IMR-90 (cell line): Measurements from ENCODE around the gene SCGB1C1. TPM values are rescaled to one million over a fixed set of nuclear protein-coding genes. Genes with fewer than 3 reads are reported as not detected.

Source experiments
- ATAC-seq: fragments of 200-7000 bp; cut with Tn5 transposase; 2 replicates; pipeline ENCODE4 v1.9.1; 2020; ENCODE audit warnings: low read depth, mild to moderate bottlenecking, moderate library complexity
- BruUV-seq: library from RNA; stranded (reverse); fragments of 400-500 nt; replicated peaks from 2 replicates; lab custom pipeline; 2021; lab: Mats Ljungman, UMichigan
- CTCF ChIA-PET: fragments of 300-600 bp; formaldehyde crosslinking; extraction: SDS; loops from one replicate; lab custom pipeline; 2021; ENCODE audit warnings: antibody characterized with exemption; lab: Yijun Ruan, JAX
- POLR2A ChIA-PET: fragments of 300-600 bp; sonication (Branson Sonifier 250); formaldehyde crosslinking; loops from one replicate; lab custom pipeline; 2022; ENCODE audit warnings: antibody characterized with exemption; ENCODE audit not compliant: unreplicated experiment; lab: Charles Lee
- DNase-seq: peaks from one replicate; pipeline ENCODE4 v3.0.0; 2013
- H2AFZ ChIP-seq: replicated peaks from 2 replicates; pipeline ENCODE3; 2013; ENCODE audit warnings: low read length, mild to moderate bottlenecking; ENCODE audit not compliant: poor library complexity
- H2AK5ac ChIP-seq: 2 replicates; pipeline ENCODE4 v1.6.1; 2013; ENCODE audit warnings: low read depth, low read length, inconsistent platforms
- H2AK9ac ChIP-seq: replicated peaks from 2 replicates; pipeline ENCODE3; 2013; ENCODE audit warnings: mild to moderate bottlenecking, low read depth, low read length, moderate library complexity; ENCODE audit not compliant: poor library complexity
- H2BK120ac ChIP-seq: 2 replicates; pipeline ENCODE4 v1.6.1; 2013; ENCODE audit warnings: low read depth, low read length, inconsistent platforms
- H2BK15ac ChIP-seq: 3 replicates; pipeline ENCODE4 v1.6.1; 2013; ENCODE audit warnings: low read depth, low read length, inconsistent platforms
- H2BK20ac ChIP-seq: 2 replicates; pipeline ENCODE4 v1.6.1; 2013; ENCODE audit warnings: low read depth, mild to moderate bottlenecking, inconsistent platforms, low read length, moderate library complexity
- H2BK5ac ChIP-seq: 2 replicates; pipeline ENCODE4 v1.6.1; 2013; ENCODE audit warnings: mild to moderate bottlenecking, low read depth, low read length, inconsistent platforms; ENCODE audit not compliant: poor library complexity, severe bottlenecking
- H3K14ac ChIP-seq: replicated peaks from 2 replicates; pipeline ENCODE4 v1.6.1; 2013; ENCODE audit warnings: low read depth, low read length, inconsistent platforms
- H3K18ac ChIP-seq: 2 replicates; pipeline ENCODE4 v1.6.1; 2013; ENCODE audit warnings: low read depth, low read length, control low read depth
- H3K23ac ChIP-seq: 2 replicates; pipeline ENCODE4 v1.6.1; 2013; ENCODE audit warnings: low read depth, low read length, inconsistent platforms
- H3K27ac ChIP-seq: 2 replicates; pipeline ENCODE4 v1.5.1; 2013; ENCODE audit warnings: mild to moderate bottlenecking, control low read depth, low read length; ENCODE audit not compliant: insufficient read depth
- H3K27me3 ChIP-seq: 2 replicates; pipeline ENCODE4 v1.6.1; 2013; ENCODE audit warnings: low read length; ENCODE audit not compliant: control insufficient read depth, insufficient read depth
- H3K36me3 ChIP-seq: 2 replicates; pipeline ENCODE4 v1.6.1; 2013; ENCODE audit warnings: low read length, mixed read lengths; ENCODE audit not compliant: control insufficient read depth, insufficient read depth
- H3K4ac ChIP-seq: 2 replicates; pipeline ENCODE4 v1.6.1; 2013; ENCODE audit warnings: low read depth, low read length, inconsistent platforms
- H3K4me1 ChIP-seq: 2 replicates; pipeline ENCODE4 v1.6.1; 2013; ENCODE audit warnings: low read length, mixed read lengths; ENCODE audit not compliant: control insufficient read depth, insufficient read depth
- H3K4me2 ChIP-seq: 2 replicates; pipeline ENCODE4 v1.6.1; 2013; ENCODE audit warnings: low read depth, mild to moderate bottlenecking, control low read depth, low read length, moderate library complexity
- H3K4me3 ChIP-seq: 2 replicates; pipeline ENCODE4 v1.5.1; 2013; ENCODE audit warnings: low read depth, mild to moderate bottlenecking, control low read depth, low read length, moderate library complexity; ENCODE audit not compliant: insufficient read depth
- H3K56ac ChIP-seq: 2 replicates; pipeline ENCODE4 v1.6.1; 2013; ENCODE audit warnings: low read length, inconsistent platforms; ENCODE audit not compliant: insufficient read depth; ENCODE audit errors: extremely low read depth
- H3K79me1 ChIP-seq, 2 experiments: 2 replicates each; pipeline ENCODE4 v1.6.1; 2013; ENCODE audit warnings: low read length in 2 of 2, inconsistent platforms in 1 of 2, low read depth in 1 of 2
- H3K9ac ChIP-seq: 2 replicates; pipeline ENCODE4 v1.6.1; 2013; ENCODE audit warnings: low read depth, low read length, control low read depth
- H3K9me1 ChIP-seq: 2 replicates; pipeline ENCODE4 v1.6.1; 2013; ENCODE audit warnings: low read length, inconsistent platforms; ENCODE audit not compliant: insufficient read depth
- H3K9me3 ChIP-seq: 2 replicates; pipeline ENCODE4 v1.6.1; 2013; ENCODE audit warnings: low read length; ENCODE audit not compliant: control insufficient read depth, insufficient read depth
- H4K20me1 ChIP-seq: 2 replicates; pipeline ENCODE4 v1.6.1; 2013; ENCODE audit warnings: low read length, inconsistent platforms; ENCODE audit not compliant: insufficient read depth
- H4K5ac ChIP-seq: 2 replicates; pipeline ENCODE4 v1.6.1; 2013; ENCODE audit warnings: mild to moderate bottlenecking, low read depth, low read length, control low read depth
- H4K8ac ChIP-seq, 2 experiments: 2 replicates each; pipeline ENCODE4 v1.6.1; 2013; ENCODE audit warnings: low read depth in 2 of 2, low read length in 2 of 2, control low read depth in 1 of 2, inconsistent platforms in 1 of 2
- H4K91ac ChIP-seq: 2 replicates; pipeline ENCODE4 v1.6.1; 2013; ENCODE audit warnings: low read depth, low read length, inconsistent platforms; ENCODE audit not compliant: insufficient read depth
- CEBPB ChIP-seq: IDR thresholded peaks from 2 replicates; pipeline ENCODE4 v1.6.1; 2012; ENCODE audit warnings: low read depth, low read length, improper control_type of control experiment
- MXI1 ChIP-seq: IDR thresholded peaks from 2 replicates; pipeline ENCODE4 v1.6.1; 2012; ENCODE audit warnings: low read depth, mild to moderate bottlenecking, low read length, moderate library complexity, borderline replicate concordance
- RAD21 ChIP-seq: IDR thresholded peaks from 2 replicates; pipeline ENCODE4 v1.6.1; 2012; ENCODE audit warnings: low read length, improper control_type of control experiment
- WGBS, 2 experiments: methylation state at CpG; one replicate each; pipeline versions ENCODE4 v1.1.5 to v1.1.7; 2013; ENCODE audit warnings: missing lambda C conversion rate in 2 of 2; ENCODE audit not compliant: insufficient read length in 1 of 2; ENCODE audit errors: extremely low coverage in 2 of 2; 5-methylcytosine and 5-hydroxymethylcytosine counted together
- dilution Hi-C: fragments of 300-500 bp; cut with HindIII; formaldehyde crosslinking; loops from one replicate; pipeline ENCODE4 v1.14.3; 2018; ENCODE audit warnings: low sequenced_read_pairs; ENCODE audit not compliant: unreplicated experiment
- in situ Hi-C: fragments of 300-500 bp; cut with MboI; formaldehyde crosslinking; loops from 3 replicates; pipeline ENCODE4 v1.14.3; 2019; ENCODE audit warnings: low sequenced_read_pairs, inconsistent platforms, mixed read lengths
- intact Hi-C: fragments of 100-400 bp; cut with micrococcal nuclease; formaldehyde crosslinking; loops from 2 replicates; pipeline ENCODE4 v1.10.0; 2022
- polyA plus RNA-seq, 3 experiments: library from polyadenylated mRNA; depleted of rRNA; stranded (reverse); fragments of >200 nt; gene quantifications; 2 replicates each; pipeline ENCODE4 v1.2.3, GENCODE V29; 2012; ENCODE audit warnings: low replicate concordance in 1 of 3
- total RNA-seq: library from RNA; depleted of rRNA; stranded (reverse); fragments of >200 nt; gene quantifications from 2 replicates; pipeline ENCODE4 v1.2.3, GENCODE V29; 2012

The SCGB1C1 gene
- total and polyA plus RNA-seq, 2 of the 4 experiments (the other 2 are of a cell fraction), result not detected

GRCh38 chr11:211295-211694 is 18.4 kb downstream of the SCGB1C1 start:
- CTCF ChIA-PET, result no interaction called here
- in situ Hi-C loops, result no loop called here

More at GRCh38 chr11:211295-211694, 18.4 kb downstream of the SCGB1C1 start:
- no CpG with 5 or more reads among the region's 5 CpGs for WGBS, 2 experiments
- Histone ChIP-seq H3K18ac (no peak overlapping the region), H3K4me2 (no peak overlapping the region), H3K23ac (no peak overlapping the region), H3K27ac (peak overlapping the region; percentile 1; the same call in 1 of the 2 replicates), H2BK120ac (no peak overlapping the region), H2BK5ac (peak overlapping the region; percentile 76), H2AFZ (no peak overlapping the region), H4K91ac (no peak overlapping the region), H3K9me3 (no peaks in the 10 kb centered on the region), H2AK5ac (peak overlapping the region; percentile 87), H3K79me1 (peaks cover 32 to 73% of the 10 kb centered on the region in 2 experiments), H2BK20ac (no peak overlapping the region), H3K36me3 (peaks cover 63% of the 10 kb centered on the region), H4K8ac (peak overlapping the region in 1 of 2 experiments; percentile 85; a peak in 1 of 4 replicates), H3K9me1 (peaks cover 16% of the 10 kb centered on the region), H3K4ac (peak overlapping the region; percentile 93; the same call in 1 of the 2 replicates), H3K4me1 (peaks cover 21% of the 10 kb centered on the region), H3K56ac (no peak overlapping the region), H4K20me1 (peaks cover 67% of the 10 kb centered on the region), H3K4me3 (no peak overlapping the region), H3K14ac (no peak overlapping the region; the same call in 1 of the 2 replicates), H3K9ac (no peak overlapping the region), H3K27me3 (no peaks in the 10 kb centered on the region), H2AK9ac (peak overlapping the region; percentile 66), H2BK15ac (no peak overlapping the region), H4K5ac (no peak overlapping the region)
- ATAC-seq, result no peak
- no peak for TF ChIP-seq CEBPB
- no peak for TF ChIP-seq MXI1
- no peak for TF ChIP-seq RAD21
- dilution Hi-C loops (no loop called here), intact Hi-C loops (no loop called here)
- no peak for DNase-seq
- BruUV-seq, result no TSS peak
- POLR2A ChIA-PET, result no interaction called here
